Transverse colon (tissue), 4 donors: Measurements from ENCODE around the gene SLC16A6. TPM values are rescaled to one million over a fixed set of nuclear protein-coding genes. Genes with fewer than 3 reads are reported as not detected.

Experiments used
- DNase-seq: peaks from one replicate; pipeline ENCODE4 v3.0.0-alpha.2; 2019
- H3K27ac ChIP-seq, 4 donors: fragments of 200-600 bp; sonication (generic); 2 replicates each; pipeline ENCODE4 v1.5.1; 2016 to 2018; ENCODE audit warnings: inconsistent platforms in 4 of 4
- H3K27me3 ChIP-seq: fragments of 200-600 bp; sonication (generic); 2 replicates; pipeline ENCODE4 v1.5.1; 2017; ENCODE audit warnings: inconsistent platforms
- H3K36me3 ChIP-seq, 4 donors: fragments of 200-600 bp; sonication (generic); 2 replicates each; pipeline ENCODE4 v1.5.1; 2017 to 2019; ENCODE audit warnings: inconsistent platforms in 4 of 4
- H3K4me1 ChIP-seq, 4 donors: fragments of 200-600 bp; sonication (generic); 2 replicates each; pipeline ENCODE4 v1.5.1; 2017 to 2020; ENCODE audit warnings: inconsistent platforms in 4 of 4
- H3K4me3 ChIP-seq, 4 donors: fragments of 200-600 bp; sonication (generic); 1 replicate in 1 of 4; 2 replicates in 3 of 4; pipeline versions ENCODE4 v1.5.1 to v1.6.1; 2017 to 2019; ENCODE audit warnings: inconsistent platforms in 4 of 4
- H3K9me3 ChIP-seq, 2 donors: fragments of 200-600 bp; sonication (generic); 2 replicates each; pipeline ENCODE4 v1.5.1; 2017 to 2019; ENCODE audit warnings: inconsistent platforms in 2 of 2
- EP300 ChIP-seq: sonication (generic); formaldehyde crosslinking; IDR thresholded peaks from one replicate; pipeline ENCODE4 v1.6.1; 2017; ENCODE audit warnings: antibody characterized with exemption, low read depth
- POLR2A ChIP-seq: fragments of 450-650 bp; IDR thresholded peaks from one replicate; pipeline ENCODE4 v1.6.1; 2016; ENCODE audit warnings: antibody characterized with exemption, mild to moderate bottlenecking, moderate library complexity
- POLR2AphosphoS5 ChIP-seq, 3 donors: sonication (generic); formaldehyde crosslinking; IDR thresholded peaks; one replicate each; pipeline ENCODE4 v1.6.1; 2016; ENCODE audit warnings: antibody characterized with exemption in 3 of 3
- WGBS, 2 donors: methylation state at CpG; one replicate each; pipeline ENCODE4 v1.1.5; 2018; ENCODE audit warnings: low coverage in 1 of 2; 5-methylcytosine and 5-hydroxymethylcytosine counted together
- in situ Hi-C, 4 donors: fragments of 200-750 bp; cut with MboI; loops; one replicate each; pipeline versions ENCODE4 v1.15.0 to v1.15.1; 2017; ENCODE audit warnings: low sequenced_read_pairs in 3 of 4, low pct_ligation_motif_present in 1 of 4, low pct_unique_long_range_greater_than_20kb in 1 of 4
- intact Hi-C: fragments of 100-400 bp; cut with DNase I; formaldehyde crosslinking; loops from one replicate; pipeline ENCODE4 v1.15.1; 2023; ENCODE audit warnings: low total_unique reads
- total RNA-seq, 4 donors: library from RNA; depleted of rRNA; stranded (reverse); fragments of >200 nt; gene quantifications; one replicate each; pipeline ENCODE4 v1.1.0, GENCODE V29; 2016
- TF ChIP-seq, protein P1 (sequence below), 5 experiments: fragments of 200-600 bp in 3 of 5; fragments of 450-650 bp in 2 of 5; sonication (generic) in 3 of 5; IDR thresholded peaks; 1 replicate in 2 of 5; 2 replicates in 3 of 5; pipeline ENCODE4 v1.5.1; 2016 to 2017; ENCODE audit warnings: antibody characterized with exemption in 5 of 5, inconsistent platforms in 3 of 5, mild to moderate bottlenecking in 2 of 5, moderate library complexity in 1 of 5

The SLC16A6 gene
- total RNA-seq, 4 donors from 2014 or later: 0.14 to 0.48 TPM; not detected in 2

DNA sequence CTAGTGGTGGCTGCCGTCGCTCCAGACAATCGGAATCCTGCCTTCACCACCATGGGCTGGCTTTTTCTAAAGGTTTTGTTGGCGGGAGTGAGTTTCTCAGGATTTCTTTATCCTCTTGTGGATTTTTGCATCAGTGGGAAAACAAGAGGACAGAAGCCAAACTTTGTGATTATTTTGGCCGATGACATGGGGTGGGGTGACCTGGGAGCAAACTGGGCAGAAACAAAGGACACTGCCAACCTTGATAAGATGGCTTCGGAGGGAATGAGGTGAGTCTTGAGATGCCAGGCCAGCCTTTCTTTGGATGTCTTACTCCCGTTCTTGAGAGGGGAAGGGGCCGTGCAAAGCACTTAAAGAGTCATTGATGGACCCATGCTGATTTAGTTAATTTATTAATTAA, 16.5 kb upstream of the SLC16A6 start:
- intact Hi-C loops: no loop called here
- WGBS, 2 donors: 96 to 98% methylated on average over 4 to 8 of the region's 8 CpGs
- TF ChIP-seq POLR2AphosphoS5 (IDR thresholded peaks at IDR 0.05) (no peak), POLR2A (no peak), EP300 (no peak)
- TF ChIP-seq, protein P1, sequence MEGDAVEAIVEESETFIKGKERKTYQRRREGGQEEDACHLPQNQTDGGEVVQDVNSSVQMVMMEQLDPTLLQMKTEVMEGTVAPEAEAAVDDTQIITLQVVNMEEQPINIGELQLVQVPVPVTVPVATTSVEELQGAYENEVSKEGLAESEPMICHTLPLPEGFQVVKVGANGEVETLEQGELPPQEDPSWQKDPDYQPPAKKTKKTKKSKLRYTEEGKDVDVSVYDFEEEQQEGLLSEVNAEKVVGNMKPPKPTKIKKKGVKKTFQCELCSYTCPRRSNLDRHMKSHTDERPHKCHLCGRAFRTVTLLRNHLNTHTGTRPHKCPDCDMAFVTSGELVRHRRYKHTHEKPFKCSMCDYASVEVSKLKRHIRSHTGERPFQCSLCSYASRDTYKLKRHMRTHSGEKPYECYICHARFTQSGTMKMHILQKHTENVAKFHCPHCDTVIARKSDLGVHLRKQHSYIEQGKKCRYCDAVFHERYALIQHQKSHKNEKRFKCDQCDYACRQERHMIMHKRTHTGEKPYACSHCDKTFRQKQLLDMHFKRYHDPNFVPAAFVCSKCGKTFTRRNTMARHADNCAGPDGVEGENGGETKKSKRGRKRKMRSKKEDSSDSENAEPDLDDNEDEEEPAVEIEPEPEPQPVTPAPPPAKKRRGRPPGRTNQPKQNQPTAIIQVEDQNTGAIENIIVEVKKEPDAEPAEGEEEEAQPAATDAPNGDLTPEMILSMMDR (IDR thresholded peaks at IDR 0.05): no peak
- no peaks in the 10 kb centered on the region for H3K9me3 ChIP-seq
- H3K27ac ChIP-seq: no peak overlapping the region
- H3K36me3 ChIP-seq: no peaks in the 10 kb centered on the region
- H3K4me3 ChIP-seq: no peak overlapping the region
- in situ Hi-C loops: no loop called here
- no peak for DNase-seq
- no peaks in the 10 kb centered on the region for H3K4me1 ChIP-seq
- no peaks in the 10 kb centered on the region for H3K27me3 ChIP-seq

DNA sequence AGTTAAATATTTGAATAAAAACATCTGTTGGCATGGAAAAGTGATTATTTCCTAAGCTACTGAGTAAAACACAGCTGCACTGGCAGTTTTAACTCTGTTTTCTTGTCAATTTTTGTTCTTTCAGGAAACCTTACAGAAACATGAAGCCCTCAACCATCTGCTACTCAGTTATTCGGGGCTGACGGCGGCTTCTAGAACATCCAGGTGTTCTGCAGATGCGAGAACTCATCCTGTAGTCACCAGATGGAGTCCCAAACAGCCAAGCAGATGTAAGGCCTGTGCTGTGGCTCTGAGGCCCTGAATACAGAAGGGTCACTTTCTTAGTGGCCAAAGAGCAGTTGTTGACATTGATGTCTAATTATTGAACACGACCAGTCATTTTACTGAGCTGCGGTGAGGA, 15.9 kb upstream of the SLC16A6 start:
- WGBS, 2 donors: 69% methylated on average over 6 of the region's 6 CpGs; no CpG with 5 or more reads in 1 of the 2 donors
- H3K27ac ChIP-seq: no peak overlapping the region
- intact Hi-C loops (no loop called here), in situ Hi-C loops (no loop called here)
- H3K27me3 ChIP-seq: no peaks in the 10 kb centered on the region
- TF ChIP-seq POLR2A (no peak), EP300 (no peak), POLR2AphosphoS5 (IDR thresholded peaks at IDR 0.05) (no peak)
- TF ChIP-seq, protein P1 (IDR thresholded peaks at IDR 0.05): no peak
- no peaks in the 10 kb centered on the region for H3K36me3 ChIP-seq
- no peak for DNase-seq
- H3K4me1 ChIP-seq: no peaks in the 10 kb centered on the region
- no peaks in the 10 kb centered on the region for H3K9me3 ChIP-seq
- H3K4me3 ChIP-seq: no peak overlapping the region

DNA sequence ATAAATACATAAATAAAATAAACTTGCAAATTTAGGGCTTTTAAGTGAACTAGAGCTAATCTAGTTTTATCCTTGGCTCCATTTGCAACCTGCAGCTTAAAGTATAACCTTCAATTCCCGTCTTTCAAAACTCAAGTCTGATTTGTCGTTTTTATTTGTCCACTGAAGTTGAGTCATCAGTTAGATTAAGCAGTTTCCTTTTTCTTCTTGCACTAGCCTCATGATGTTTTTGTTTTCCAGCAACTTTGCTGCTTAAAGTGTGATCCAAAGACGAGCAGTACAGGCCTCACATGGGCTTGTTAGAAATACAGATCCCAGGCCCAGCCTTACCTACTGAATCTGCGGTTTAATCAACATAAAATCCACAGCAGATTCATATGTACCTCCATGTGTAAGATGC, 14.2 kb upstream of the SLC16A6 start:
- Histone ChIP-seq H3K27ac (no peak overlapping the region), H3K4me3 (no peak overlapping the region), H3K9me3 (no peaks in the 10 kb centered on the region), H3K36me3 (no peaks in the 10 kb centered on the region), H3K4me1 (no peaks in the 10 kb centered on the region), H3K27me3 (no peaks in the 10 kb centered on the region)
- no peak for DNase-seq
- TF ChIP-seq EP300 (no peak), POLR2AphosphoS5 (IDR thresholded peaks at IDR 0.05) (no peak), POLR2A (no peak)
- TF ChIP-seq, protein P1 (IDR thresholded peaks at IDR 0.05): no peak
- intact Hi-C loops: no loop called here
- in situ Hi-C loops: no loop called here
- whole genome bisulfite sequencing, 2 donors: 76% methylated on average over 4 of the region's 4 CpGs

DNA sequence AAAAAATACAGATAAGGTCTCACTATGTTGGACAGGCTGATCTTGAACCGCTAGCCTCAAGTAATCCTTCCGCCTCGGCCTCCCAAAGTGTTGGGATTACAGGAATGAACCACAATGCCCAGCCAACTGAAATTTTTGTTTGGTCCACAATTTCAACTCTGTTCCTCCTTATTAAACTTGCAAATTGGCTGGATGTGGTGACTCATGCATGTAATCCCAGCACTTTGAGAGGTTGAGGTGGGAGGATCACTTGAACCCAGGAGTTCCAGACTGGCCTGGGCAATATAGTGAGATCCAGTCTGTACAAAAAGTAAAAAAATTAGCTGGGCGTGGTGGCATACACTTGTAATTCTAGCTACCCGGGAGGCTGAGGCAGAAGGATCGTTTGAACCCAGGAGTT, 13.8 kb upstream of the SLC16A6 start:
- no peaks in the 10 kb centered on the region for H3K4me1 ChIP-seq
- no peaks in the 10 kb centered on the region for H3K36me3 ChIP-seq
- H3K27me3 ChIP-seq: no peaks in the 10 kb centered on the region
- no peaks in the 10 kb centered on the region for H3K9me3 ChIP-seq
- in situ Hi-C loops (no loop called here), intact Hi-C loops (no loop called here)
- H3K4me3 ChIP-seq: no peak overlapping the region
- no peak overlapping the region for H3K27ac ChIP-seq
- TF ChIP-seq, protein P1 (IDR thresholded peaks at IDR 0.05): no peak
- TF ChIP-seq POLR2AphosphoS5 (IDR thresholded peaks at IDR 0.05) (no peak), POLR2A (no peak), EP300 (no peak)
- 92 to 95% methylated on average over 6 of the region's 6 CpGs for WGBS, 2 donors
- DNase-seq: no peak
